Gastroesophageal sphincter (tissue), 4 donors: ENCODE measurements around the gene SH3TC2. TPM values are rescaled to one million over a fixed set of nuclear protein-coding genes. Genes with fewer than 3 reads are reported as not detected.
A peak's percentile ranks its signal among the peaks of the same experiment; 100 is the strongest.

ENCODE experiments used
- ATAC-seq: fragments of 150-250 bp; one replicate; pipeline ENCODE4 v1.9.1; 2016; ENCODE audit warnings: mild to moderate bottlenecking, moderate library complexity
- H3K27ac ChIP-seq, 4 donors: fragments of 200-600 bp; sonication (generic) in 3 of 4; 1 replicate in 3 of 4; 2 replicates in 1 of 4; pipeline ENCODE4 v1.5.1; 2016 to 2019
- H3K27me3 ChIP-seq: fragments of 200-600 bp; sonication (generic); one replicate; pipeline ENCODE4 v1.5.1; 2019
- H3K36me3 ChIP-seq, 2 donors: fragments of 200-600 bp; sonication (generic); one replicate each; pipeline ENCODE4 v1.5.1; 2019; ENCODE audit warnings: control low read depth in 1 of 2
- H3K4me1 ChIP-seq, 3 donors: fragments of 200-600 bp; sonication (generic); 1 replicate in 2 of 3; 2 replicates in 1 of 3; pipeline ENCODE4 v1.5.1; 2016 to 2019; ENCODE audit warnings: control low read depth in 2 of 3
- H3K4me3 ChIP-seq, 2 donors: fragments of 200-600 bp; sonication (generic); one replicate each; pipeline ENCODE4 v1.5.1; 2019; ENCODE audit warnings: mild to moderate bottlenecking in 1 of 2, moderate library complexity in 1 of 2
- H3K9me3 ChIP-seq, 3 donors: fragments of 200-600 bp; sonication (generic); one replicate each; pipeline ENCODE4 v1.5.1; 2017 to 2019; ENCODE audit warnings: control low read depth in 2 of 3
- CTCF ChIP-seq, 4 experiments: fragments of 200-600 bp in 2 of 4; fragments of 450-650 bp in 2 of 4; sonication (generic) in 1 of 4; IDR thresholded peaks; one replicate each; pipeline ENCODE4 v1.5.1; 2017 to 2019; ENCODE audit warnings: antibody characterized with exemption in 4 of 4, mild to moderate bottlenecking in 2 of 4, moderate library complexity in 2 of 4
- EP300 ChIP-seq: sonication (generic); formaldehyde crosslinking; IDR thresholded peaks from one replicate; pipeline ENCODE4 v1.6.1; 2017; ENCODE audit warnings: antibody characterized with exemption, mild to moderate bottlenecking
- POLR2A ChIP-seq, 2 donors: fragments of 450-650 bp; IDR thresholded peaks; one replicate each; pipeline ENCODE4 v1.6.1; 2017; ENCODE audit warnings: antibody characterized with exemption in 2 of 2, mild to moderate bottlenecking in 2 of 2, moderate library complexity in 1 of 2
- POLR2AphosphoS5 ChIP-seq: sonication (generic); formaldehyde crosslinking; IDR thresholded peaks from one replicate; pipeline ENCODE4 v1.6.1; 2017; ENCODE audit warnings: antibody characterized with exemption
- WGBS, 2 donors: methylation state at CpG; one replicate each; pipeline ENCODE4 v1.1.5; 2018; ENCODE audit warnings: low coverage in 1 of 2; 5-methylcytosine and 5-hydroxymethylcytosine counted together
- total RNA-seq, 4 donors: library from RNA; depleted of rRNA; stranded (reverse); fragments of >200 nt; gene quantifications; one replicate each; pipeline ENCODE4 v1.1.0, GENCODE V29; 2016

Gene SH3TC2
- total RNA-seq, 4 donors from 2014 or later: 2.3 to 5.0 (median 3.5) TPM

GRCh38 chr5:149062371-149063016 is 368 bp downstream of the SH3TC2 start:
- H3K36me3 ChIP-seq: no peaks in the 10 kb centered on the region
- 0 to 23% methylated on average over 1 of the region's 3 CpGs for WGBS, 2 donors
- H3K27me3 ChIP-seq: no peaks in the 10 kb centered on the region
- H3K9me3 ChIP-seq: no peaks in the 10 kb centered on the region
- peak; percentile 77 for ATAC-seq
- H3K4me3 ChIP-seq: no peak overlapping the region
- peaks cover 0 to 11% (median 0%) of the 10 kb centered on the region in 3 donors for H3K4me1 ChIP-seq
- H3K27ac ChIP-seq: peak overlapping the region in 3 of 4 donors; percentile 51 to 74 (median 58)
- TF ChIP-seq POLR2AphosphoS5: peak; percentile 15
- no peak for TF ChIP-seq CTCF (IDR thresholded peaks at IDR 0.05)
- TF ChIP-seq POLR2A (IDR thresholded peaks at IDR 0.05): no peak

GRCh38 chr5:149061341-149061740 is 1.5 kb downstream of the SH3TC2 start:
- TF ChIP-seq EP300 (no peak), POLR2A (IDR thresholded peaks at IDR 0.05) (no peak), CTCF (IDR thresholded peaks at IDR 0.05) (no peak), POLR2AphosphoS5 (no peak)
- no peak overlapping the region for H3K27ac ChIP-seq
- H3K9me3 ChIP-seq: no peaks in the 10 kb centered on the region
- H3K27me3 ChIP-seq: no peaks in the 10 kb centered on the region
- H3K4me3 ChIP-seq: no peak overlapping the region
- no peaks in the 10 kb centered on the region for H3K36me3 ChIP-seq
- peaks cover 0 to 11% (median 0%) of the 10 kb centered on the region in 3 donors for H3K4me1 ChIP-seq
- 74 to 89% methylated on average over 4 of the region's 4 CpGs for WGBS, 2 donors
- ATAC-seq: no peak

GRCh38 chr5:149060325-149060724 is 2.5 kb downstream of the SH3TC2 start:
- H3K4me3 ChIP-seq: no peak overlapping the region
- no peak overlapping the region for H3K27ac ChIP-seq
- H3K9me3 ChIP-seq: no peaks in the 10 kb centered on the region
- no peaks in the 10 kb centered on the region for H3K36me3 ChIP-seq
- H3K27me3 ChIP-seq: no peaks in the 10 kb centered on the region
- WGBS, 2 donors: 0% methylated on average over 1 of the region's 1 CpG; no CpG with 5 or more reads in 1 of the 2 donors
- no peak for ATAC-seq
- H3K4me1 ChIP-seq: peaks cover 0 to 11% (median 0%) of the 10 kb centered on the region in 3 donors
- no peak for TF ChIP-seq POLR2AphosphoS5
- no peak for TF ChIP-seq EP300
- no peak for TF ChIP-seq POLR2A (IDR thresholded peaks at IDR 0.05)
- no peak for TF ChIP-seq CTCF (IDR thresholded peaks at IDR 0.05)

GRCh38 chr5:149056616-149057165 is 6.2 kb downstream of the SH3TC2 start:
- H3K27ac ChIP-seq: no peak overlapping the region
- H3K36me3 ChIP-seq: no peaks in the 10 kb centered on the region
- peaks cover 0 to 8% (median 0%) of the 10 kb centered on the region in 3 donors for H3K4me1 ChIP-seq
- no peak for ATAC-seq
- H3K27me3 ChIP-seq: no peaks in the 10 kb centered on the region
- 50 to 57% methylated on average over 3 of the region's 3 CpGs for WGBS, 2 donors
- H3K4me3 ChIP-seq: no peak overlapping the region
- no peaks in the 10 kb centered on the region for H3K9me3 ChIP-seq
- TF ChIP-seq POLR2A (IDR thresholded peaks at IDR 0.05): no peak
- no peak for TF ChIP-seq EP300
- TF ChIP-seq CTCF (IDR thresholded peaks at IDR 0.05): no peak
- TF ChIP-seq POLR2AphosphoS5: no peak

- 69 to 91% methylated on average over 1 to 2 of the region's 2 CpGs for WGBS, 2 donors
- peaks cover 0 to 8% (median 0%) of the 10 kb centered on the region in 3 donors for H3K4me1 ChIP-seq
- no peak overlapping the region for H3K4me3 ChIP-seq
- H3K27me3 ChIP-seq: no peaks in the 10 kb centered on the region
- TF ChIP-seq CTCF (IDR thresholded peaks at IDR 0.05) (no peak), POLR2A (IDR thresholded peaks at IDR 0.05) (no peak), POLR2AphosphoS5 (no peak), EP300 (no peak)
- H3K9me3 ChIP-seq: no peaks in the 10 kb centered on the region
- H3K36me3 ChIP-seq: no peaks in the 10 kb centered on the region
- no peak for ATAC-seq
- no peak overlapping the region for H3K27ac ChIP-seq
These were observed 8.4 kb downstream of the SH3TC2 start for GRCh38 chr5:149054416-149054815.
